HG03196 (cell line): ENCODE data around the gene PSEN1.

Experiments
- ATAC-seq: cut with Tn5 transposase; IDR thresholded peaks from one replicate; pipeline ENCODE4 v1.9.1; 2021; ENCODE audit not compliant: unreplicated experiment

The PSEN1 gene

GRCh38 chr14:73216030-73216429 is 79.7 kb downstream of the PSEN1 start:
- no peak for ATAC-seq

GRCh38 chr14:73217411-73217810 is 81.1 kb downstream of the PSEN1 start:
- no peak for ATAC-seq

- ATAC-seq: no peak
Observed at GRCh38 chr14:73220061-73220460, 83.8 kb downstream of the PSEN1 start.

- ATAC-seq: no peak
Observed at GRCh38 chr14:73220634-73221033, 84.3 kb downstream of the PSEN1 start.

- ATAC-seq: no peak
Observed at GRCh38 chr14:73221945-73222344, 85.6 kb downstream of the PSEN1 start.

GRCh38 chr14:73223049-73223448 is 86.7 kb downstream of the PSEN1 start:
- ATAC-seq: no peak

- no peak for ATAC-seq
Observed at GRCh38 chr14:73225496-73225895, 89.2 kb downstream of the PSEN1 start.

GRCh38 chr14:73227812-73228781 is 91.8 kb downstream of the PSEN1 start:
- ATAC-seq: no peak

GRCh38 chr14:73230051-73230450 is 93.7 kb downstream of the PSEN1 start:
- no peak for ATAC-seq

GRCh38 chr14:73231981-73232851 is 95.9 kb downstream of the PSEN1 start:
- ATAC-seq: no peak

GRCh38 chr14:73232984-73233383 is 96.7 kb downstream of the PSEN1 start:
- no peak for ATAC-seq

GRCh38 chr14:73233564-73233963 is 97.3 kb downstream of the PSEN1 start:
- no peak for ATAC-seq

GRCh38 chr14:73234029-73234428 is 97.7 kb downstream of the PSEN1 start:
- no peak for ATAC-seq

GRCh38 chr14:73234586-73235394 is 98.5 kb downstream of the PSEN1 start:
- ATAC-seq: no peak

GRCh38 chr14:73235531-73236155 is 99.3 kb downstream of the PSEN1 start:
- no peak for ATAC-seq

GRCh38 chr14:73236157-73236556 is 99.8 kb downstream of the PSEN1 start:
- no peak for ATAC-seq

GRCh38 chr14:73236752-73237218 is 100.5 kb downstream of the PSEN1 start:
- ATAC-seq: no peak

GRCh38 chr14:73237219-73237785 is 101.0 kb downstream of the PSEN1 start, which contains the start of gene PAPLN:
Gene PAPLN, plus strand, starts transcription at chr14:73237506. Its CDS starts 2,273 bp downstream, at chr14:73239779.
- ATAC-seq: no peak

- no peak for ATAC-seq
Observed at GRCh38 chr14:73237786-73238423, 101.6 kb downstream of the PSEN1 start.
